ENCODE results near the gene RUNX2.

Gene RUNX2

DNA sequence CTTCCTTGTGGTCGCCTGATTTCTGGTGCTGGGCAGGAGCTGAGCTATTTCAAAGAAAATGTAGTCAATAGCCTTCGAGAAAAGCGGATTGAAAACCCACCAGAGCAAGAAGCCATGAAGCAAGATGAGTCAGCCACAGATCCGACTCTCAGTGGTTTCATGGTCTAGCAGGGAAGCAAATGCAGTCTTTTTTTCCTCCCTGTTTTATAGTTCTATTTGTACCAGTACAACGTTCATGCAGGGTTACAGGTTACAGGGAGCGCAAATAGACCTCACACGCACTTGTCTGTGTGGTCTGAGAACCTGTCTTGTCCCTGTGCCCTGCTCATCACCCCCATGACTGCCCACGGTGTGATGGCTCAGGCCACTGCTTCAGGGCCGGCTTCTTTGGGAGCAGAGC is 359.4 kb downstream of the RUNX2 start:
- no peak for DNase-seq

DNA sequence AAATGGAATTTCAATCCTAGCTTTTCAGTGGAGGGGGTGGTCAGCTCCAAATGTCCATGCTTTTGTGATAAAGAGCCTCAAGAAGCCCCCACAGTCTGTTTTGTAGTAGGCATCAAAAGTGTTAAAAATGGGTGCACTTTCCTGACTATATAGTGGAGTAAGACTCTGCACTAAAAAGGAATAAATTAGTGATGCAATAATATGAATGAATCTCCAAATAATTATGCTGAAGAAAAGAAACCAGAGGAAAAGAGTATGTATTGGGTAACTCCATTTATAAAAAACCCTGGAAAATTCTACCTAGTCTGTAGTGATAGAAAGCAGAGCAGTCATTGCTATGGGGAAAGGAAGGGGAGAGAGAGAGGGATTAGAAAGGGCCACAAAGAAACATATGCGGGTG is 360.1 kb downstream of the RUNX2 start:
- no peak for DNase-seq

DNA sequence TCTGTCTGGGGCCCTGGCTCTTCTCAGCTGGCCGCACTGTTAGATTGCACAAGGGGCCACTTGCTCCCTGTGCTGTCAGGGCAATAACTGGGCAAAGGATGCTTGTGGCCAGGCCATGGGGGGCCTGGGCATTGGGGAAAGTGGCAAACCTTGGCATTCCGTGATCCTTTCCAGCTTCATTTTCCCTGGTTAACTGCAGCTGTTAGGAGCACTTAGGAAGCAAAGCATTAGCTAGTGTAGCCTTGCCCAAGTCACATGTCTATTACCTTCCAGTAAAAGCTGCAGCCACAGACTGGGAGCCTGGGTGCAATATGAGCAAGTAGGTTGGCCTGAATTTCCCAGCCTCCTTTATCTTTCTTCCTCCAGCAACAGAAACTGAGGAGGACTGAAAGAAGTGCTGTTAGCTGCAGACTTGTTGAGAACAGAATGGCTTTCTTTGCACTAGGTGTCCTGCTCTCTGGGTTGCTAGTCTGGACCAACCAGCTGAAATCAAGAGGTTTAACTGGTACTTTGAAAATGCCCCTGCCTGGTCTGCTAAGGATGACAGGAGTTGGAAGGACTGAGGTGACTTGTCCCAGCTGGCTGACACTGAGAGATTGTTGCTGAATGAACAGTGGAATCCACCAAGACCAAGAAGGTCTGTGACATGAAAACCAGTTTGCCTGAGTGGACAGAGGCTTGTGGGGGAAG is 361.9 kb downstream of the RUNX2 start:
- no peak for DNase-seq

DNA sequence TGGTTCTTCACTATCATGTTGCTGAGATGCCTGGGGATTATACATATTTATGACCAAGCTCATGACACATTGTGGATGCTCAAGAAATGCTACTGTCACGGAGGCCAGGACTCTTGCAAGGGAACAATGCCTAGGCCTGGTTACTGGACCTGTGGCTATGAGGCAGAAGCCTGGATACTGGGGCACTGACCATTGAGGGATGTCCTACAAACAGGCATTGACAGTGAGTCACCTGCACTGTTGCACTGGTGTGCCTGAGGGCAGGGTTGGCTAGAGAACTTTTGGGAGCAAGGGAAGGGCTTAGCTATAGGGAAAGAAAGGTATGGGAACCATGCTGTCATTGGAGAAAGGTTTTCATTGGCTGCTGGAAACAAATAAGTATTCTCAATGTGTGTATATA is 362.7 kb downstream of the RUNX2 start:
- no peak for DNase-seq

DNA sequence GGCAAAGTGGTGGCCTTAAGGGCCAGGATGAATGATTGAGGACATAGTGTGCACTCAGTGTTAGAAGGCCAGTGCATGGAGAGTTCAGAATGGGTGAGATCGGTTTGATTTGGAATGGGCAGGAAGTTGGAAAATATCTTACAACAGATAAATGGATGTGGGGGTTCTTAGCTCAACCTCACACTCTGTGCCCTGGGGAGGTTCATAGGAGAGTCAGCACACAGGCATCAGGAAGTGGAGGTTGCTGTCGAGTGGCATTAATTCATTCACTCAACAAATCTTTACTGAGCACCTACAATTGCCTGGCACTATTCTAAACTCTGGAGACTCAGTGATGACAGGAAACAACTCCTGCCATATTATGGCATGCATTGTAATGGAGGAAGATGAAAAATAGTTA is 363.3 kb downstream of the RUNX2 start:
- DNase-seq: no peak

DNA sequence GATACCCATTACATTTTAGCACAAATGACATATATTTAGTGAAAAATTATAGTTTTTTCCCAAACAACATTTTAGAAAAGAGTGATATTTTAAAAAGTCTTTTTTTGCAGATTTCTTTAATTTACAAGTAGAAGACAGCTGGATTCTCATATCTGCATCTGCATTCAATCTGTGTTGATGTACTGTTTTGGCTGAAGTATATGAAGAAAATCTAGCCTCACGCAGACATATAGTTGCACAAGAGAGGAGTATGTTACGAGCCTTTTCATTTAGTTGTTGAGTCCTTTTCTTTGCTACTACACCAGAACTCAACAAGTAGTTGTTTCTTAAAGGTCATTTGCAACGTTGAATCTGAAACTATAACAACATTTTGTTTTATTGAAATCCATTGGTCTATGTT is 363.9 kb downstream of the RUNX2 start:
- no peak for DNase-seq

DNA sequence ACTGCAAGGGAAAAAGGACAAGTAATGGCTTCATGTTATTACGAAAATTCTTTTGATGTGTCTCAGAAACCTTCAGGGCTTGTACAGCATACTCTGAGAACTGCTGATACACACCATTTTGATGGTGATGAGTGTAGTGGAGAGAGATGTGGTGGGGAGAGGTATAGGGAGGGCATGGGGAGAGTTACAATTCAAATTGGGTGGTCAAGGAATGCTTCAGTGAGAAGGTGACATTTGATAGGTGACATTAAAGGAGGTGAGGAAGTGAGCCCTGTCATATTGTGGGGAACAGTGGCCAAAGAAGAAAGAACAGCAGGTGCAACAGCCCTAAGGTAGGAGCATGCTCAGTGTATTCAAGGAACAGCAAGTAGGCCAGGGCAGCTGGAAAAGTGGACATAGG is 368.6 kb downstream of the RUNX2 start:
- no peak for DNase-seq

DNA sequence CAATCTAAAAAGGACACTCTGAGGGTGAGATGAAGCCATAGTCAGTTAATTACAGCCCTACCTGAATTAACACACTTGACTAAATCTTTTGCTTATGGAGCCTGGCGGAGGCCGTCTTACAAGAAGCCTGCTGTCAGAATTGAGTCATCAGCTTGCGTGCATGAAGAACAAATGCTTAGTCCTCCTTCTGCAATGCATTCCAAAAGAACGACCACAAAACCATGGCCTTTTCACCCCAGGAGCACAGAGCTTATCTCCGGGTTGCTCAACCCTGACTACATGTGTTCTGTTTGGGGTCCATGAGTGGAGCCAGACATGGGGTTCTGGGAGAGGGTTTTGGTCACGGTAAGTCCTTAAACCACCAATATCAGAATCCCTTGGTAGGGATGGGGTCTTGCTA is 369.5 kb downstream of the RUNX2 start:
- no peak for DNase-seq

DNA sequence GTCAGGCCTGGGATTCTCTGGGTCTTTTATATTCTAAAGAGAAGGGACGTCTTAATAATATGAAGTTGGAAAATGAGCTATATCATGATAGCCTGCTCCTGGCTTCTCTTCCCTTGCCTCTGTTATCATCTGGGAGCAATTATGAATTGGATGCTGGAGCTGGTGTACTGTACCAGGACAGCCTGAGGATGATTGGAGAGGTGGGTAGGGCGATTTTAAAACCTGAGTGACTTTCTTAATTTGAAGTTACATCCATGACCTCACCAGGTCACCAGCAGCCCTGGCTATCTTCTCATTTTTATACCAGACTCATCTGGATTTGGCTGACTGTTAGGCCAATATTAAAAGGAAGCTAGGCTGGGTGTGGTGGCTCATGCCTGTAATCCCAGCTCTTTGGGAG is 369.9 kb downstream of the RUNX2 start:
- no peak for DNase-seq

DNA sequence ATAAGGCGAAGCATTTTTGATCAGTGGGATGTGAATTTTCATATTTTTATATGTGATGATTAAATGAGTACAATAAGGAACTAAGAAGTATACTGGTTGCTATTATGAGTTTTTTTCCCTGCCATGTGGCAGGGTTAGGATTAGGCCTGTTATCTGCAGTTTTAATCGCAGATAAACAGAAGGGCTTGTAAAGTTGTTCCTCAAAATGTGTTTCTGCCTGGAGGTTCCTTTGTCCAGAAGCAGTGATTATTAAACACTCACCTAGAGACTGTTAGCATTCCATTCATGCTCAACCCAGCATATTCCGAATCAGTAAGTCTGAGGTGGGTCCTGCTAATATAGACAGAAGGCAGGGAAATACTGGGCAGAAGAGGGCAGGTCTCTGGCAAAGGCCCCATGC is 371.5 kb downstream of the RUNX2 start:
- DNase-seq: no peak

DNA sequence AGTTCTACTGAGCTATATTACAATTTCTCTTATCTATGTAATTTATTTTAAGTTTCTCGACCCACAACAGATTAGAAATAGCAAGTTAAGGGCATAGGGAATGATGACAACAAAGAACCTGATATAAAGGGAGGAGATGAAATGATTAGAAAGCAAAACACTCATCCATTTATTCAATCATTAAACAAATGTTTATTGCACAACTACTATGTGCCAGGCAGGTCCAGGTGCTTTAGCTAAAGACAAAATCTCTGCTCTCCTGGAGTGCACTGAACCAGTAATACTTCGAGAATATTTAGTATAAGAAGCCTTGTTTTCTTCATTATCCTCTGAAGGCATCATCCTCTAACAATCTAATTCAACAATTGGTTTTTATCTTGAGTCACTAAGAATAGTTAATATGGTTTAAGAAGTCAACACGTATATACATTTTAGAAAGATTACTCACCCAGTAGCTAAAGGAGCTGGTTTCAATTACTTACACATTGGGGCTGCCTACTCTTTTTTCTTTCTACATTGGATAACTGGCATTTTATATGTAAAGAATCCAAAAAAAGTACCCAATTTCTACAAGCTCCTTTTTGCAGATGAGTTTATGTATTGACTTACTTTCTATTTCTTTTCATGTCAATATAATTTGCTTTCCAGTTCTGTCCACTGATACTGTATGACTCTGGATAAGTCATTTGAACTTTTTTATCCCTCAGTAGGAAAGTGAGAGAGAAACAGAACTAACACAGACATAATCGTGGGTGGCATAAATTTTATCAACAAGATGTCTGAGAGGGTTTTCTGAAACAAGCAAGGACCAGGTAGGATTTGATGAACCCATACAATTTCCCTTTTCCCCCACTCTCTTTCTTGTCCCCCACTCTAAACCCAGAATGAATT is 375.0 kb downstream of the RUNX2 start:
- DNase-seq: no peak

DNA sequence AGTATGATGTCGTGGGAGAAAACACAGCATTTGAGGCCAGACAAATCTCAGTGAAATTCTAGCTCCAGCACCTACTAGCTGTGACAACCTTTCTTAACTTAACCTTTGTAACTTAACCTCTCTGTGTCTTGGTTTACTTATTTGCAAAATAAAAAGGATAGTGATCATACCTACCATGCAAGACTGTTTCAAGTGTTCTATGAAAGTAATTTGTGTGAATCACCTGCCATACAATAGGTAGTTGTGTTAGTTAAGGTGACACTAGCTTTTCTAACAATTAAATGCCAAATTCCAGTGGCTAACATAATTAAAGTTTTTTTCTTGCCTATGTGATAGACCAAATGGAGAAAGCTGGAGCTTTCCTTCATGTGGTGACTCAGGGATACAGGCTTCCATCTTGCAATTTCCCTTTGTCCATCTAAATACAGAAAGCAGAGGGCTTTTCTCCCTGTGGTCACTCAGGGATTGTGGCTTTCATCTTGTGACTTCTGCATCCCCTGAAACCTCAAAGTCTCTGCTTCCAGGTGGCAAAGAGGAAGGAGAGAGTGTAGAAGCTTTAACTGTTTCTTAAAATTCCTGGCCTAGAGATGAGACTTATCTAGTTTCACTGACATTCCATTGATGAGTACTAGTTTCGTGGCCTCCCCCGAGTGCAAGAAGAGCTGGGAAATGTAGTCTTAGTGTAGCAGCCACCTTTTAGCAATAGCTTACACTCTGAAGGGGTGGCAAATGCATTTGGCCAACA is 376.1 kb downstream of the RUNX2 start:
- DNase-seq: no peak

DNA sequence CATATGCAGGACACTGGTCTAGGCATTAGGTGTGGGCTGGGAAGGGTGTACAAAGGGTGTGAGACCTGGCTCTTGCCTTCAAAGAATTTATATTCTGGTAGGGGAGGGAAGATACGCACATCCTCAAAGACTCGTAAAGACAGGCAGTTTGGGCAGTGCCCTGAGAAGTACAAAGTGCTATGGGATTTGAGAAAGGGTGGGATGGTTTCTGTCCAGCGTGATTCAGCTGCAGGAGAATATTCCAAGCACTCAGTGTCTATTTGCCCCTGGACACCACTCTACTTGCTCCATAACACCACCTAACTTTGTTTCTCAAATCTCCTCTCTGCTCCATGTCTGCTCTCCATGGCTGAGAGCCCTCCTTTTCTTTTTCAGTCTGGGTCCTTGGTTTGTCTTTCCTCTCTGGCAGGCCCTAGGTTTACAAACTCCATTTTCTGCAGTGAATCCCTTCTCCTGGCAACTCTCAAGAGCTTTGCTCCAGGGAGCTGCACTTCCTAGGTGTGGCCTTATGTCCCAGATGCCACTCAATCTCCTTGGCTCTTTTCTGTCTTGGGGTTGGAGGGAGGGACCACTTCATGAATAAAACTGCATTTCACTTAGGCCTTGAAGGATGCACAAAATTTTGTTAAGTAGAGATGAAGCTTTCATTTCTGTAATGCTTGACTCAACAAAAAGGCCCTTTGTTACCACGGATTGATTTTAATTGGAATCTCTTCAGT is 377.2 kb downstream of the RUNX2 start:
- no peak for DNase-seq

DNA sequence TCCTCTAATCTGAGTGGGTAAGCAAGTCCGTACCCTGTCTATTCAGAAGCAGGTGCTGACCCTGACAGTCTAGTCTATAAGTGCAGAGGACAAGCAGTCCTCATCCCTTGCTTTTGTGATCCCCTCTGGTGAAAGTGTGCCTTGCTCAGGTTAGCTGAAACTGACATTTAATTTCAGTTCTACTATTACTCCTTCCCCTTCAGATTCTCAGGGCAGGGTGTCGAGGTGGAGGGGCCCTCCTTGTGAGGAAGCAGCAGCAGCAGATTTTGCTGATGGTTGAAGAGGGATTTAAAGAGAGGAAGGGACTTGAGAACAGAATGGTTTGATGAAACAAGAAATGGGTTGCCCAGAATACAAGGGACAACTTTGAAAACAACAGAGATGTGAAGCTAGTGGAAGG is 378.2 kb downstream of the RUNX2 start:
- no peak for DNase-seq

DNA sequence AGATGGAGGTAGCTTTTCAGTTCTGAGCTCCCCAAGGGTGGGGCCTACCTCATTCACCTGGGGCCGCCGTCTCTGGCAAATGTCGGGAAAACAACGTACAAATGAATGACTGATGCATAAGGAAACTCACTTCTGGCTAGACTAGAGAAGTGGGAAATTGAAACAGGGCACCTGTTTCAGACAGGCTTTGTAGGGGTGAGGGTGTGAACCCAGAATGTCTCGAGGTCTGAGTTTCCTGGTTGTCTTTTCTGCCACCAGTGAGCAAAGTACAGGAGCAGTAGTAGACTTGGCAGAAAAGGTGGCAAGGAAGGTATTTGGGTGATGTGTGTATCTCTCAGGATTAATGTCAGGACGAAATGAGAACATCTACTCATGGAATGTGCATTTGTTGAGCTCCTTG is 379.0 kb downstream of the RUNX2 start:
- DNase-seq: no peak

DNA sequence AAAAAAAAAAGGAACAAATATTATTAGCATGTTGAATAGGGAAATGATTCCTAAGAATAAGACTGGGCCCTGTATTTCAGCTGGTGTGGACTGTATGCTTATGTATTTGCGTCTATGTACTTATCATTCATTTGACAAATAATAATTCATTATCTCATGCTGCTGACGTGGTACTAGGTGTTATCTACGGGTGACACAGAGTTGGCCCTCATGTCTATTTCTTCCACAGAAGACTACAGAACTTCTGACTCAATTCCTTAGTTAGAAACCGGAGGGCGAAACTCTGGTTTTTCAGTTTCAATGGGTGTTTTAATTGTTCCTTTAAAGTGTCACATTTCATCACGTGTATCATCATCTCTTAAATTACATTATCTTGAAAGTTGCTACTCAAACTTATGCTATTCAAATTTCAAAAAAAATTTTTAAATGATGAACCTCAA is 381.7 kb downstream of the RUNX2 start:
- DNase-seq: no peak

DNA sequence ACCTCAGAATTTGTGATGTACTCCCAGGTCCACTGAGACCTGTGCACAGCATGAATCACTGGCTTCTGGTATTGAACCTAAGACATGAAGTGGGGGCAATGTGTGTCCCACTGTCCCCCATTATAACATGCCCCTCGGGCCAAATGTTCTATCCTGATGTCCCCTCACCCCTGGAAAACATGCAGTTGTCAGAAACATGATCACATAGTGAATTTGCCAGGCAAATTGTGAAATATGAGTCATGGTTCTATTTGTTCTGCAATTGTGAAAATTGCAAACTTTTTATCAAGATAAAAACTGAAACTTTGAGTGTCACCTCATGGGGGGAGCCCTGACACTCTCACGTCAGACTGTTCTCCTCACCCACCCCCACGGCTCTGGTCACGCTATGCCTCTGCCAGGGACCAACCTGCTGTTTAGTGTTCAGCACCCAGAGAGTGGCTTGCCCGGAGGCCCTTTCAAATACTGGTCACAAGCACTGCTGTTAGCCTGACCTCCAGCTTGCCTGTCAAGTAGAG is 382.2 kb downstream of the RUNX2 start:
- DNase-seq: no peak

DNA sequence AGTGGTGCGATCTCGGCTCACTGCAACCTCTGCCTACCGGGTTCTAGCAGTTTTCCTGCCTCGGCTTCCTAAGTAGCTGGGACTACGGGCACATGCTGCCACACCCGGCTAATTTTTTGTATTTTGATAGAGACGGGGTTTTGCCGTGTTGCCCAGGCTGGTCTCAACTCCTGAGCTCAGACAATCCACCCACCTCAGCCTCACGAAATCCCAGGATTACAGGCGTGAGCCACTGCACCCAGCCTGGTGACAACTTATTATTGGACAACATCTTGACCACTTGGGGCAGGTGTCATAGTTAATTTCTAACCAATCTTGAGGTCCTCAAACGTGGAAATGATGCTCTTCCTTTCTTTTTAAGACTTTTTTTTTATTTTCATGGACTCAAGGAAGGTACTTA is 383.9 kb downstream of the RUNX2 start:
- DNase-seq: no peak

DNA sequence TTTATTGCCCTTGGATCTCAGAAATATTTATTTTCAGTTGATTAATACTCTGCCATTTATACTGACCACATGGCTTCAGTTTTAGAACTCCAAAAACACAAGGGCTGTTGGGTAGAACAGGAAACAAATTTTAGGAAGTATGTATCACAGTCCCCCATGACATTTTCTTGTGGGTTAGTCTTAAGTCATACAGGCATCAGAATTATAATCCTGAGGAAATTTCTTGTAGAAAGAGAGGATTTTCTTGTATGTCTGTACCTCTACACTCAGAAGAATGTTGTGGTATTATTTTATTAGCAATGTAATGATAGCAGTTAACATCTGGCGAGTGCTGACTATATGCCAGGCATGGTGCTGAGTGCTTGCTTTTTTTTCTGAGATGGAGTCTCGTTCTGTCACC is 384.7 kb downstream of the RUNX2 start:
- DNase-seq: no peak

Measured in NCI-H187 treated with DMSO at 0.1 percent for 48 hours (cell line).